ENCODE results near the gene KIF4A.
"Not testable (repeated sequence)": the region's sequence is repeated elsewhere in the genome, so short reads cannot be mapped to it uniquely, and the experiment has no call there.

Gene KIF4A

DNA sequence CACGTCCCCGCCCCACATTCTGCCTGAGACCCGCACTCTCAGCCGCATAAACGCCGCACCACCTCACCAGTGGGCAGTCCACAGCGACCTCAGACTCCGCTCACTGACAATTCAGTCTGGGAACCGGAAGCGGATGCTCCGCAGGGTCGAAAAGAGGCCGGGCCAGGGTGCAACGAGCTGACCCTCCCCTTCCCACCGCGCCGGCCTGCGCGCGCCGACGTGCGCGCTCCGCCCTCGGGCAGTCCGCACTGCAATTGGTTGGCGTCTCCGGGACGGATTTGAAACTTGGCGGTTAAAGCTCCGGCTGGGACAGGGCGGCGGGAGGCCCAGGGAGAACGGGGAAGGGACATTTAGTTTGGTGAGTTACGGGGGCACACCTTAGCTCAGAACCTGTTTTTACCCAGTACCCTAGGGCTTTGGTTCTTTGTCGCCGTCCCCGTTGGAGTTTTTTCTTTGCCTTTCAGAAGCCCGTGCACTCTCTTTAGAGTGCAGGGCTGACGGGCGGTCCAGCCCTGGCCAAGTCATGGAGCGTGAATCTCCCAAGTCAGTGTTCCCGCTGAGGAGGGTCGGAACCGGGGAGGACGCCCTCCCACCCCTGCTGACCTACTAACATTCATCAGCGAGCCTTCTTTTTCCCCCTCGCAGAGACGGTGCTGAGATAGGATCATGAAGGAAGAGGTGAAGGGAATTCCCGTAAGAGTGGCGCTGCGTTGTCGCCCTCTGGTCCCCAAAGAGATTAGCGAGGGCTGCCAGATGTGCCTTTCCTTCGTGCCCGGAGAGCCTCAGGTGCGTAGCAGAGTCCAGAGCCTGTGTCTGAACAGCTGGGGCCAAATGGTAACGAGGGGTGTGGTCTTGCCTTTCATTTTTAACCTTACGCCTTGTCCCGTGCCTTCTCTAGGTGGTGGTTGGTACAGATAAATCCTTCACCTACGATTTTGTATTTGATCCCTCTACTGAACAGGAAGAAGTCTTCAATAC is at the start of gene KIF4A, which contains the start of gene PDZD11:
TSS of gene KIF4A (plus strand) at position 312 of the 978 bp plus-strand sequence. CDS start at position 667, 355 bp downstream.
TSS of gene PDZD11 (minus strand) at position 135 of the 978 bp plus-strand sequence. CDS start 586 bp downstream, outside the sequence.
- peaks cover 0 to 5% (median 3%) of the 10 kb centered on the region in 5 donors for H3K27me3 ChIP-seq (ENCODE audit: control insufficient read depth in 5 of 5, insufficient read depth in 4 of 5, low read length in 5 of 5)
- peak within 1 kb of the TSS; percentile 28 for H3K27ac ChIP-seq (ENCODE audit: low read depth, low read length)
- H3K4me3 ChIP-seq (ENCODE audit: low read depth in 1 of 5, low read length in 5 of 5), result peak within 1 kb of the TSS; percentile 71 to 83 (median 77)

GRCh38 chrX:70240751-70241150 is 49.2 kb upstream of the KIF4A start:
- H3K9ac ChIP-seq (ENCODE audit: low read length in 5 of 5), result no peak overlapping the region
- H3K4me3 ChIP-seq (ENCODE audit: low read depth in 1 of 5, low read length in 5 of 5), result no peak overlapping the region
- H3K27ac ChIP-seq (ENCODE audit: low read depth, low read length), result no peak overlapping the region
- H3K9me3 ChIP-seq (ENCODE audit: control insufficient read depth in 5 of 5, low read length in 5 of 5), result no peaks in the 10 kb centered on the region
- peaks cover 0 to 4% (median 0%) of the 10 kb centered on the region in 5 donors for H3K4me1 ChIP-seq (ENCODE audit: control insufficient read depth in 5 of 5, insufficient read depth in 5 of 5, low read length in 5 of 5)
- H3K27me3 ChIP-seq (ENCODE audit: control insufficient read depth in 5 of 5, insufficient read depth in 4 of 5, low read length in 5 of 5), result peaks cover 0 to 13% (median 2%) of the 10 kb centered on the region in 5 donors
- H3K36me3 ChIP-seq (ENCODE audit: control insufficient read depth in 5 of 5, insufficient read depth in 5 of 5, low read length in 5 of 5), result no peaks in the 10 kb centered on the region

More for the DNA sequence above, at the start of gene KIF4A, which contains the start of gene PDZD11:
- Histone ChIP-seq H3K36me3 (ENCODE audit: control insufficient read depth in 5 of 5, insufficient read depth in 5 of 5, low read length in 5 of 5) (peaks cover 8 to 27% (median 19%) of the 10 kb centered on the region in 5 donors), H3K4me1 (ENCODE audit: control insufficient read depth in 5 of 5, insufficient read depth in 5 of 5, low read length in 5 of 5) (peaks cover 0 to 16% (median 13%) of the 10 kb centered on the region in 5 donors), H3K9ac (ENCODE audit: low read length in 5 of 5) (peak within 1 kb of the TSS in 4 of 5 donors; percentile 64 to 81 (median 68)), H3K9me3 (ENCODE audit: control insufficient read depth in 5 of 5, low read length in 5 of 5) (no peaks in the 10 kb centered on the region)

DNA sequence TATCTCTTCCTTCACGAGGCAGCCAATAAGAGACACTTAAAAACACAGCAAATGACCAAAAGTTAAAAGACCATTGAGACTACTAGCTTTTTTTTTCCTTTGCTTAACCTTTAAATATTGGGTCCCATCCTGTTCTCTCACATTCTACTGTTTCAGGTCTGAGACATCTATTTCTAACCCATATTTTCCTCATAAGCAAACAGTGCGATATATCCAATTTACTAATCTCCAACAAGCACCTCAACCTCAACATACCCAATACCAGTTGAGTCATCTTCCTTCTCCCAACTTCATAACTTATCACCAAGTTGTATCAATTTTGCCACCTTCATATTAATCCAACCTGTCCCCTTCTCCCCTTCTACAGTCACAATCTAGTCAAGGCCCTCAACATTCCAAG is 48.4 kb upstream of the KIF4A start:
- peaks cover 0 to 13% (median 2%) of the 10 kb centered on the region in 5 donors for H3K27me3 ChIP-seq (ENCODE audit: control insufficient read depth in 5 of 5, insufficient read depth in 4 of 5, low read length in 5 of 5)
- no peak overlapping the region for H3K27ac ChIP-seq (ENCODE audit: low read depth, low read length)
- no peaks in the 10 kb centered on the region for H3K9me3 ChIP-seq (ENCODE audit: control insufficient read depth in 5 of 5, low read length in 5 of 5)
- no peaks in the 10 kb centered on the region for H3K36me3 ChIP-seq (ENCODE audit: control insufficient read depth in 5 of 5, insufficient read depth in 5 of 5, low read length in 5 of 5)
- H3K4me3 ChIP-seq (ENCODE audit: low read depth in 1 of 5, low read length in 5 of 5), result no peak overlapping the region
- H3K4me1 ChIP-seq (ENCODE audit: control insufficient read depth in 5 of 5, insufficient read depth in 5 of 5, low read length in 5 of 5), result peaks cover 0 to 4% (median 0%) of the 10 kb centered on the region in 5 donors
- no peak overlapping the region for H3K9ac ChIP-seq (ENCODE audit: low read length in 5 of 5)

DNA sequence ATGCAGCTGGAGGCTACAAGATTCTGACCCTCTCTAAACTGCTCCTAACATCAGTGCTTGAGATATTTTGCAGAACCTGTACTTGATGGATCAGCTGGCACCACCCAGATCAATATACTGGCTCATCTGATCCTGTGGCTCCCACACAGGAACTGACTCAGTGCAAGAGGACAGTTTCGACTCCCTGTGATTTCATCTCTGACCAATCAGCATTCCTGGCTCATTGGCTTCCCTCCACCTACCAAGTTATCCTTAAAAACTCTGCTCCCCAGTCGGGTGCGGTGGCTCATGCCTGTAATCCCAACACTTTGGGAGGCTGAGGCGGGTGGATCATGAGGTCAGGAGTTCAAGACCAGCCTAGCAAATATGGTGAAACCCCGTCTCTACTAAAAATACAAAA is 46.3 kb upstream of the KIF4A start:
- H3K4me1 ChIP-seq (ENCODE audit: control insufficient read depth in 5 of 5, insufficient read depth in 5 of 5, low read length in 5 of 5); H3K27me3 ChIP-seq (ENCODE audit: control insufficient read depth in 5 of 5, insufficient read depth in 4 of 5, low read length in 5 of 5); H3K27ac ChIP-seq (ENCODE audit: low read depth, low read length); H3K36me3 ChIP-seq (ENCODE audit: control insufficient read depth in 5 of 5, insufficient read depth in 5 of 5, low read length in 5 of 5); H3K9me3 ChIP-seq (ENCODE audit: control insufficient read depth in 5 of 5, low read length in 5 of 5); H3K4me3 ChIP-seq (ENCODE audit: low read depth in 1 of 5, low read length in 5 of 5); H3K9ac ChIP-seq (ENCODE audit: low read length in 5 of 5): not testable (repeated sequence)

GRCh38 chrX:70244881-70245280 is 45.0 kb upstream of the KIF4A start:
- Histone ChIP-seq H3K36me3 (ENCODE audit: control insufficient read depth in 5 of 5, insufficient read depth in 5 of 5, low read length in 5 of 5) (no peaks in the 10 kb centered on the region), H3K27ac (ENCODE audit: low read depth, low read length) (no peak overlapping the region), H3K4me1 (ENCODE audit: control insufficient read depth in 5 of 5, insufficient read depth in 5 of 5, low read length in 5 of 5) (peaks cover 0 to 4% (median 0%) of the 10 kb centered on the region in 5 donors), H3K9ac (ENCODE audit: low read length in 5 of 5) (no peak overlapping the region), H3K27me3 (ENCODE audit: control insufficient read depth in 5 of 5, insufficient read depth in 4 of 5, low read length in 5 of 5) (peaks cover 0 to 3% (median 0%) of the 10 kb centered on the region in 5 donors), H3K4me3 (ENCODE audit: low read depth in 1 of 5, low read length in 5 of 5) (no peak overlapping the region), H3K9me3 (ENCODE audit: control insufficient read depth in 5 of 5, low read length in 5 of 5) (no peaks in the 10 kb centered on the region)

- no peak overlapping the region for H3K27ac ChIP-seq (ENCODE audit: low read depth, low read length)
- H3K36me3 ChIP-seq (ENCODE audit: control insufficient read depth in 5 of 5, insufficient read depth in 5 of 5, low read length in 5 of 5), result no peaks in the 10 kb centered on the region
- no peaks in the 10 kb centered on the region for H3K27me3 ChIP-seq (ENCODE audit: control insufficient read depth in 5 of 5, insufficient read depth in 4 of 5, low read length in 5 of 5)
- no peaks in the 10 kb centered on the region for H3K9me3 ChIP-seq (ENCODE audit: control insufficient read depth in 5 of 5, low read length in 5 of 5)
- peaks cover 0 to 4% (median 0%) of the 10 kb centered on the region in 5 donors for H3K4me1 ChIP-seq (ENCODE audit: control insufficient read depth in 5 of 5, insufficient read depth in 5 of 5, low read length in 5 of 5)
- H3K9ac ChIP-seq (ENCODE audit: low read length in 5 of 5), result no peak overlapping the region
- no peak overlapping the region for H3K4me3 ChIP-seq (ENCODE audit: low read depth in 1 of 5, low read length in 5 of 5)
Measured at GRCh38 chrX:70247252-70247651, 42.7 kb upstream of the KIF4A start.

GRCh38 chrX:70252491-70252890 is 37.4 kb upstream of the KIF4A start:
- Histone ChIP-seq H3K4me1 (ENCODE audit: control insufficient read depth in 5 of 5, insufficient read depth in 5 of 5, low read length in 5 of 5) (peaks cover 0 to 8% (median 8%) of the 10 kb centered on the region in 5 donors), H3K9me3 (ENCODE audit: control insufficient read depth in 5 of 5, low read length in 5 of 5) (no peaks in the 10 kb centered on the region), H3K27ac (ENCODE audit: low read depth, low read length) (no peak overlapping the region), H3K36me3 (ENCODE audit: control insufficient read depth in 5 of 5, insufficient read depth in 5 of 5, low read length in 5 of 5) (no peaks in the 10 kb centered on the region), H3K9ac (ENCODE audit: low read length in 5 of 5) (no peak overlapping the region), H3K4me3 (ENCODE audit: low read depth in 1 of 5, low read length in 5 of 5) (no peak overlapping the region), H3K27me3 (ENCODE audit: control insufficient read depth in 5 of 5, insufficient read depth in 4 of 5, low read length in 5 of 5) (peaks cover 0 to under 1% (median 0%) of the 10 kb centered on the region in 5 donors)

DNA sequence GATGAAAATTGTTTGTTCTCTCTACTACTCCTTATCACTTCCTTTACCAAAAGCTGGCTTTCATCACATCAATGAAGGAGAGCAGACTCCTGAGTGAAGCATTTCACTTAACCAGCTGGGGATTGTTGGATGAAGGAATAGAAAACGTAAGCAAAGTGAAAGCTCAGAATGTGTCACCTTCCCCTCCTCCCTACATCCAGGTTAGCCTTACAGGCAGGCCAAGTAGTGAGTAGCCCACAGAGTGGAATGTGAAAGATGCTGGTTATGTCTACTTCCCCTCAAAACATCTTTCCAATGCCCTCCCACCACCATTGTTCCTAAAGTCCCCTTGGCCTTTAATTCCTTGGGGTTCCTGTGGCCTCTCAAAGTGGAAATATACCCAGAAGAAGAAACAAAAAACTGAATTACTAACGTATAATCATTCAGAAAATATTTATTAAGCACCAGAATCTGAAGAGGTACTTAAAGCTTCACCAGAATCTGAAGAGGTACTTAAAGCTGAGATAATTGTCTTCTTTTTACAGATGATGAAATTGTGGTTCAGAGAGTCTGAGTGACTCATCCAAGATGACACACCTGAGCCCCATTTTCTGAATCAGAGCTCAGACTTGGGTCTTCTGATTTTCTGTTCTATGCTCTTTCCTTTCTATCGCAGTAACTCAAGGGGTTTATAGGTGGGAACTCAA is 36.4 kb upstream of the KIF4A start:
- H3K27ac ChIP-seq (ENCODE audit: low read depth, low read length), result no peak overlapping the region
- H3K9me3 ChIP-seq (ENCODE audit: control insufficient read depth in 5 of 5, low read length in 5 of 5), result no peaks in the 10 kb centered on the region
- no peak overlapping the region for H3K4me3 ChIP-seq (ENCODE audit: low read depth in 1 of 5, low read length in 5 of 5)
- H3K9ac ChIP-seq (ENCODE audit: low read length in 5 of 5), result no peak overlapping the region
- no peaks in the 10 kb centered on the region for H3K36me3 ChIP-seq (ENCODE audit: control insufficient read depth in 5 of 5, insufficient read depth in 5 of 5, low read length in 5 of 5)
- peaks cover 0 to 4% (median 0%) of the 10 kb centered on the region in 5 donors for H3K27me3 ChIP-seq (ENCODE audit: control insufficient read depth in 5 of 5, insufficient read depth in 4 of 5, low read length in 5 of 5)
- peaks cover 0 to 8% (median 8%) of the 10 kb centered on the region in 5 donors for H3K4me1 ChIP-seq (ENCODE audit: control insufficient read depth in 5 of 5, insufficient read depth in 5 of 5, low read length in 5 of 5)

DNA sequence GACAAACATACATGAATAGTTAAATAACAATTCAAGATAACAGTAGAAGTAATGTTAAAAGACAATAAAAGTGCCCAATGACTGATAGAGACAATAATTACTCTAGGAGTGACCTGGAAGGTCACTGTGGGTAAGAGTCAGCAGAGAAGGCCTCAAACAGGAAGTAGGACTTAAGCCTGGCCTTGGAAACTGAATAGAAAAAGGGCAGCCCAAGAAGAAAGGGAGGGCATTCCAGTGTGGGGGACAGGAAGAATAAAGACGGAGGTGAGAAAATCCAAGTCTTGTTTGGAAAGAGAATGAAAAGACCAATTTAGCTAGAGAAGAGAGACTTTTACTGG is 35.9 kb upstream of the KIF4A start:
- Histone ChIP-seq H3K27me3 (ENCODE audit: control insufficient read depth in 5 of 5, insufficient read depth in 4 of 5, low read length in 5 of 5) (peaks cover 0 to 8% (median 0%) of the 10 kb centered on the region in 5 donors), H3K36me3 (ENCODE audit: control insufficient read depth in 5 of 5, insufficient read depth in 5 of 5, low read length in 5 of 5) (no peaks in the 10 kb centered on the region), H3K27ac (ENCODE audit: low read depth, low read length) (no peak overlapping the region), H3K9ac (ENCODE audit: low read length in 5 of 5) (no peak overlapping the region), H3K4me3 (ENCODE audit: low read depth in 1 of 5, low read length in 5 of 5) (no peak overlapping the region), H3K4me1 (ENCODE audit: control insufficient read depth in 5 of 5, insufficient read depth in 5 of 5, low read length in 5 of 5) (peaks cover 0 to 8% (median 8%) of the 10 kb centered on the region in 5 donors), H3K9me3 (ENCODE audit: control insufficient read depth in 5 of 5, low read length in 5 of 5) (no peaks in the 10 kb centered on the region)

Measured in subcutaneous abdominal adipose tissue (tissue), 5 donors.